B cell (primary cell): Measurements from ENCODE around the gene TM2D1. TPM values are rescaled to one million over a fixed set of nuclear protein-coding genes. Genes with fewer than 3 reads are reported as not detected.

Experiments
- ATAC-seq: fragments of 200-7000 bp; cut with Tn5 transposase; one replicate; pipeline ENCODE4 v1.10.0; 2021; ENCODE audit warnings: low read depth, mild to moderate bottlenecking, moderate number of reproducible peaks, moderate library complexity
- CTCF ChIA-PET: fragments of 350-600 bp; sonication (Branson Sonifier 250); formaldehyde crosslinking; loops from one replicate; lab custom pipeline; 2021; ENCODE audit warnings: antibody characterized with exemption, inconsistent platforms; lab: Charles Lee
- POLR2A ChIA-PET: fragments of 350-600 bp; sonication (Branson Sonifier 250); formaldehyde crosslinking; loops from one replicate; lab custom pipeline; 2021; ENCODE audit warnings: antibody characterized with exemption; lab: Charles Lee
- DNase-seq: peaks from one replicate; pipeline ENCODE4 v3.0.0; 2013
- H2AFZ ChIP-seq: 2 replicates; pipeline ENCODE4 v1.6.1; 2012; ENCODE audit warnings: mild to moderate bottlenecking, low read depth, low read length; ENCODE audit not compliant: insufficient read depth, poor library complexity, severe bottlenecking
- H3K27ac ChIP-seq, 2 donors: 1 replicate in 1 of 2; 2 replicates in 1 of 2; pipeline ENCODE4 v1.5.1; 2012 to 2013; ENCODE audit warnings: low read length in 2 of 2, mild to moderate bottlenecking in 2 of 2, moderate library complexity in 1 of 2
- H3K27me3 ChIP-seq, 4 experiments: fragments of 200-600 bp in 1 of 4; sonication (generic) in 1 of 4; replicated peaks in 1 of 4; 1 replicate in 2 of 4; 2 replicates in 2 of 4; pipeline versions ENCODE4 v1.6.1 to v1.7.0; 2013 to 2016; ENCODE audit warnings: low read length in 3 of 4, mild to moderate bottlenecking in 2 of 4, mixed read lengths in 1 of 4, moderate library complexity in 1 of 4; ENCODE audit not compliant: insufficient read depth in 4 of 4, control insufficient read depth in 3 of 4; ENCODE audit errors: control extremely low read depth in 1 of 4
- H3K36me3 ChIP-seq, 2 experiments: replicated peaks in 1 of 2; 1 replicate in 1 of 2; 2 replicates in 1 of 2; pipeline versions ENCODE4 v1.6.1 to v1.7.1; 2013; ENCODE audit warnings: low read length in 1 of 2; ENCODE audit not compliant: insufficient read depth in 2 of 2, control insufficient read depth in 1 of 2; ENCODE audit errors: control extremely low read depth in 1 of 2, extremely low read depth in 1 of 2
- H3K4me1 ChIP-seq, 2 donors: fragments of 200-600 bp in 1 of 2; sonication (generic) in 1 of 2; 1 replicate in 1 of 2; 2 replicates in 1 of 2; pipeline versions ENCODE4 v1.5.1 to v1.6.1; 2013 to 2017; ENCODE audit warnings: low read length in 2 of 2; ENCODE audit not compliant: control insufficient read depth in 2 of 2, insufficient read depth in 2 of 2
- H3K4me2 ChIP-seq: replicated peaks from 2 replicates; pipeline ENCODE3; 2012; ENCODE audit warnings: mild to moderate bottlenecking, low read depth, low read length; ENCODE audit not compliant: poor library complexity, severe bottlenecking
- H3K4me3 ChIP-seq, 5 experiments: fragments of 200-600 bp in 1 of 5; sonication (generic) in 1 of 5; 1 replicate in 3 of 5; 2 replicates in 2 of 5; pipeline versions ENCODE4 v1.5.1 to v1.7.0; 2011 to 2016; ENCODE audit warnings: low read length in 4 of 5, mild to moderate bottlenecking in 4 of 5, low read depth in 2 of 5, control low read depth in 1 of 5, moderate library complexity in 1 of 5; ENCODE audit not compliant: insufficient read depth in 1 of 5; ENCODE audit errors: control extremely low read depth in 1 of 5, extremely low read depth in 1 of 5
- H3K79me2 ChIP-seq: fragments of 200-600 bp; sonication (generic); one replicate; pipeline ENCODE4 v1.6.0; 2016; ENCODE audit warnings: low read length; ENCODE audit not compliant: control insufficient read depth, insufficient read depth
- H3K9ac ChIP-seq: fragments of 200-600 bp; sonication (generic); 2 replicates; pipeline ENCODE4 v1.6.1; 2017; ENCODE audit warnings: mild to moderate bottlenecking, low read length, moderate library complexity
- H3K9me3 ChIP-seq, 3 donors: one replicate each; pipeline versions ENCODE4 v1.6.1 to v1.7.1; 2013; ENCODE audit warnings: low read length in 2 of 3; ENCODE audit not compliant: control insufficient read depth in 2 of 3, insufficient read depth in 1 of 3; ENCODE audit errors: control extremely low read depth in 1 of 3
- H4K20me1 ChIP-seq: 2 replicates; pipeline ENCODE4 v1.6.0; 2012; ENCODE audit warnings: mild to moderate bottlenecking, low read length; ENCODE audit not compliant: insufficient read depth, control insufficient read depth, poor library complexity, severe bottlenecking
- H3K27ac Mint-ChIP-seq: one replicate; pipeline ENCODE4 v1.8.0; 2021; ENCODE audit warnings: mixed read lengths
- H3K27me3 Mint-ChIP-seq: one replicate; pipeline ENCODE4 v1.8.0; 2021; ENCODE audit warnings: mixed read lengths
- H3K4me1 Mint-ChIP-seq: one replicate; pipeline ENCODE4 v1.8.0; 2021; ENCODE audit warnings: mixed read lengths
- H3K4me3 Mint-ChIP-seq: one replicate; pipeline ENCODE4 v1.8.0; 2021; ENCODE audit warnings: mixed read lengths
- H3K9me3 Mint-ChIP-seq: one replicate; pipeline ENCODE4 v1.8.0; 2022; ENCODE audit warnings: mixed read lengths; ENCODE audit not compliant: insufficient read depth
- CTCF ChIP-seq: fragments of 200-600 bp; IDR thresholded peaks from one replicate; pipeline ENCODE4 v1.8.0; 2022; ENCODE audit warnings: antibody characterized with exemption, mild to moderate bottlenecking
- EZH2 ChIP-seq: IDR thresholded peaks from 2 replicates; pipeline ENCODE4 v1.6.1; 2012; ENCODE audit warnings: borderline replicate concordance, low read depth, mild to moderate bottlenecking, moderate library complexity, low read length; ENCODE audit not compliant: insufficient read depth, poor library complexity, severe bottlenecking
- WGBS: methylation state at CpG from one replicate; pipeline ENCODE4 v1.1.5; 2013; ENCODE audit warnings: missing lambda C conversion rate; ENCODE audit not compliant: insufficient coverage; 5-methylcytosine and 5-hydroxymethylcytosine counted together
- intact Hi-C: fragments of 100-400 bp; cut with micrococcal nuclease; formaldehyde crosslinking; loops from one replicate; pipeline ENCODE4 v1.10.0; 2022
- polyA plus RNA-seq: library from polyadenylated mRNA; depleted of rRNA; stranded (reverse); fragments of >200 nt; gene quantifications from 2 replicates; pipeline ENCODE4 v1.2.3, GENCODE V29; 2012
- total RNA-seq, 2 donors: library from RNA; stranded (reverse); fragments of 120-200 nt in 1 of 2; gene quantifications; 1 replicate in 1 of 2; 2 replicates in 1 of 2; pipeline versions ENCODE4 v1.2.3 to v1.2.4, GENCODE V29; 2013 to 2022

TM2D1 gene
- total and polyA plus RNA-seq, 2 donors (not counting 1 experiment from before 2014, with no cell fraction given), result 30.8 to 53.3 TPM

GRCh38 chr1:61752921-61753389, 28.0 kb upstream of the TM2D1 start:
- H3K4me1 ChIP-seq, result no peaks in the 10 kb centered on the region
- H3K27me3 ChIP-seq, result no peaks in the 10 kb centered on the region
- intact Hi-C loops, result no loop called here
- ATAC-seq (no peak), DNase-seq (no peak)
- TF ChIP-seq CTCF (no peak), EZH2 (no peak)
- Mint-ChIP-seq H3K4me1 (no peaks in the 10 kb centered on the region), H3K27me3 (no peaks in the 10 kb centered on the region), H3K27ac (no peak overlapping the region), H3K9me3 (no peaks in the 10 kb centered on the region), H3K4me3 (no peak overlapping the region)
- ChIA-PET CTCF (no interaction called here), POLR2A (no interaction called here)
- H3K36me3 ChIP-seq, result no peaks in the 10 kb centered on the region
- no peak overlapping the region for H3K9ac ChIP-seq
- H3K4me3 ChIP-seq, result no peak overlapping the region
- no CpG with 5 or more reads among the region's 1 CpG for WGBS
- no peak overlapping the region for H2AFZ ChIP-seq
- no peaks in the 10 kb centered on the region for H4K20me1 ChIP-seq
- no peaks in the 10 kb centered on the region for H3K9me3 ChIP-seq
- H3K4me2 ChIP-seq, result no peak overlapping the region
- no peak overlapping the region for H3K27ac ChIP-seq
- H3K79me2 ChIP-seq, result peaks cover 13% of the 10 kb centered on the region

GRCh38 chr1:61749574-61749973, 24.6 kb upstream of the TM2D1 start:
- no peaks in the 10 kb centered on the region for H3K4me1 Mint-ChIP-seq
- no peak overlapping the region for H3K27ac ChIP-seq
- peaks cover 7% of the 10 kb centered on the region for H3K79me2 ChIP-seq
- no peak overlapping the region for H3K27ac Mint-ChIP-seq
- H3K4me3 Mint-ChIP-seq, result no peak overlapping the region
- POLR2A ChIA-PET, result interaction anchor here (0.7 kb wide), 1 partner anchor 21 kb away, joined by 3 read pairs; no protein-coding TSS in a partner anchor
- ATAC-seq, result no peak
- H3K27me3 Mint-ChIP-seq, result no peaks in the 10 kb centered on the region
- no peak overlapping the region for H2AFZ ChIP-seq
- H3K27me3 ChIP-seq, result no peaks in the 10 kb centered on the region
- no peak overlapping the region for H3K9ac ChIP-seq
- WGBS, result no CpG with 5 or more reads among the region's 2 CpGs
- no peaks in the 10 kb centered on the region for H3K36me3 ChIP-seq
- intact Hi-C loops, result no loop called here
- H3K4me1 ChIP-seq, result no peaks in the 10 kb centered on the region
- H3K4me3 ChIP-seq, result no peak overlapping the region
- no peak for DNase-seq
- no peaks in the 10 kb centered on the region for H3K9me3 ChIP-seq
- no peaks in the 10 kb centered on the region for H3K9me3 Mint-ChIP-seq
- CTCF ChIA-PET, result no interaction called here
- no peaks in the 10 kb centered on the region for H4K20me1 ChIP-seq
- no peak overlapping the region for H3K4me2 ChIP-seq
- TF ChIP-seq EZH2 (no peak), CTCF (no peak)
